ENCODE results near the gene NUTM1. TPM values are rescaled to one million over a fixed set of nuclear protein-coding genes. Genes with fewer than 3 reads are reported as not detected.
"Not testable (repeated sequence)": the region's sequence is repeated elsewhere in the genome, so short reads cannot be mapped to it uniquely, and the experiment has no call there.

The NUTM1 gene
- total and polyA plus RNA-seq, 4 donors, result 0.06 TPM; not detected in 3

GRCh38 chr15:34370129-34370528 is 27.0 kb downstream of the NUTM1 start:
- Histone ChIP-seq H3K4me1 (ENCODE audit: control insufficient read depth, insufficient read depth, low read length) (peaks cover 20% of the 10 kb centered on the region), H3K9me3 (ENCODE audit: control insufficient read depth, insufficient read depth, low read length) (no peaks in the 10 kb centered on the region), H3K4me3 (ENCODE audit: low read depth, low read length) (no peak overlapping the region), H3K27ac (ENCODE audit: low read depth, low read length) (no peak overlapping the region), H3K27me3 (ENCODE audit: control insufficient read depth, insufficient read depth, low read length) (no peaks in the 10 kb centered on the region), H3K36me3 (ENCODE audit: control insufficient read depth, insufficient read depth, low read length) (peaks cover under 1% of the 10 kb centered on the region)
- WGBS (ENCODE audit: insufficient coverage), result no CpG with 5 or more reads among the region's 2 CpGs
- DNase-seq (ENCODE audit: low read depth in 4 of 6, low spot score in 6 of 6), result no peak

- Histone ChIP-seq H3K4me3 (ENCODE audit: low read depth, low read length) (no peak overlapping the region), H3K27me3 (ENCODE audit: control insufficient read depth, insufficient read depth, low read length) (no peaks in the 10 kb centered on the region), H3K9me3 (ENCODE audit: control insufficient read depth, insufficient read depth, low read length) (no peaks in the 10 kb centered on the region), H3K36me3 (ENCODE audit: control insufficient read depth, insufficient read depth, low read length) (no peaks in the 10 kb centered on the region), H3K27ac (ENCODE audit: low read depth, low read length) (no peak overlapping the region), H3K4me1 (ENCODE audit: control insufficient read depth, insufficient read depth, low read length) (peaks cover 15% of the 10 kb centered on the region)
- no peak for DNase-seq (ENCODE audit: low read depth in 4 of 6, low spot score in 6 of 6)
- 50% methylated on average over 2 of the region's 2 CpGs for WGBS (ENCODE audit: insufficient coverage)
Observed at GRCh38 chr15:34370643-34371042, 27.5 kb downstream of the NUTM1 start.

- no peaks in the 10 kb centered on the region for H3K9me3 ChIP-seq (ENCODE audit: control insufficient read depth, insufficient read depth, low read length)
- no peaks in the 10 kb centered on the region for H3K27me3 ChIP-seq (ENCODE audit: control insufficient read depth, insufficient read depth, low read length)
- no peak overlapping the region for H3K27ac ChIP-seq (ENCODE audit: low read depth, low read length)
- no peak overlapping the region for H3K4me3 ChIP-seq (ENCODE audit: low read depth, low read length)
- no peaks in the 10 kb centered on the region for H3K4me1 ChIP-seq (ENCODE audit: control insufficient read depth, insufficient read depth, low read length)
- H3K36me3 ChIP-seq (ENCODE audit: control insufficient read depth, insufficient read depth, low read length), result no peaks in the 10 kb centered on the region
- no peak for DNase-seq (ENCODE audit: low read depth in 4 of 6, low spot score in 6 of 6)
- WGBS (ENCODE audit: insufficient coverage), result 96% methylated on average over 8 of the region's 8 CpGs
Observed at GRCh38 chr15:34373951-34374350, 30.8 kb downstream of the NUTM1 start.

GRCh38 chr15:34374816-34375215 is 31.7 kb downstream of the NUTM1 start:
- Histone ChIP-seq H3K4me1 (ENCODE audit: control insufficient read depth, insufficient read depth, low read length) (no peaks in the 10 kb centered on the region), H3K4me3 (ENCODE audit: low read depth, low read length) (no peak overlapping the region), H3K36me3 (ENCODE audit: control insufficient read depth, insufficient read depth, low read length) (no peaks in the 10 kb centered on the region), H3K9me3 (ENCODE audit: control insufficient read depth, insufficient read depth, low read length) (no peaks in the 10 kb centered on the region), H3K27me3 (ENCODE audit: control insufficient read depth, insufficient read depth, low read length) (no peaks in the 10 kb centered on the region), H3K27ac (ENCODE audit: low read depth, low read length) (no peak overlapping the region)
- WGBS (ENCODE audit: insufficient coverage), result no CpG with 5 or more reads among the region's 2 CpGs
- no peak for DNase-seq (ENCODE audit: low read depth in 4 of 6, low spot score in 6 of 6)

- not testable (repeated sequence) for H3K36me3 ChIP-seq (ENCODE audit: control insufficient read depth, insufficient read depth, low read length); DNase-seq (ENCODE audit: low read depth in 4 of 6, low spot score in 6 of 6); H3K27ac ChIP-seq (ENCODE audit: low read depth, low read length); H3K4me1 ChIP-seq (ENCODE audit: control insufficient read depth, insufficient read depth, low read length); H3K9me3 ChIP-seq (ENCODE audit: control insufficient read depth, insufficient read depth, low read length); H3K27me3 ChIP-seq (ENCODE audit: control insufficient read depth, insufficient read depth, low read length); H3K4me3 ChIP-seq (ENCODE audit: low read depth, low read length)
- no CpG with 5 or more reads among the region's 2 CpGs for WGBS (ENCODE audit: insufficient coverage)
Observed at GRCh38 chr15:34375541-34375940, 32.4 kb downstream of the NUTM1 start.

GRCh38 chr15:34376856-34377255 is 33.7 kb downstream of the NUTM1 start:
- Histone ChIP-seq H3K27me3 (ENCODE audit: control insufficient read depth, insufficient read depth, low read length) (no peaks in the 10 kb centered on the region), H3K27ac (ENCODE audit: low read depth, low read length) (no peak overlapping the region), H3K4me3 (ENCODE audit: low read depth, low read length) (no peak overlapping the region), H3K36me3 (ENCODE audit: control insufficient read depth, insufficient read depth, low read length) (no peaks in the 10 kb centered on the region), H3K9me3 (ENCODE audit: control insufficient read depth, insufficient read depth, low read length) (no peaks in the 10 kb centered on the region), H3K4me1 (ENCODE audit: control insufficient read depth, insufficient read depth, low read length) (no peaks in the 10 kb centered on the region)
- no peak for DNase-seq (ENCODE audit: low read depth in 4 of 6, low spot score in 6 of 6)
- WGBS (ENCODE audit: insufficient coverage), result no CpG with 5 or more reads among the region's 2 CpGs

- not testable (repeated sequence) for H3K4me1 ChIP-seq (ENCODE audit: control insufficient read depth, insufficient read depth, low read length); H3K27me3 ChIP-seq (ENCODE audit: control insufficient read depth, insufficient read depth, low read length); H3K4me3 ChIP-seq (ENCODE audit: low read depth, low read length); H3K9me3 ChIP-seq (ENCODE audit: control insufficient read depth, insufficient read depth, low read length); H3K36me3 ChIP-seq (ENCODE audit: control insufficient read depth, insufficient read depth, low read length); DNase-seq (ENCODE audit: low read depth in 4 of 6, low spot score in 6 of 6); H3K27ac ChIP-seq (ENCODE audit: low read depth, low read length)
- WGBS (ENCODE audit: insufficient coverage), result 90% methylated on average over 3 of the region's 4 CpGs
Observed at GRCh38 chr15:34380491-34380890, 37.4 kb downstream of the NUTM1 start.

GRCh38 chr15:34381829-34382521 is 38.9 kb downstream of the NUTM1 start:
- not testable (repeated sequence) for H3K27ac ChIP-seq (ENCODE audit: low read depth, low read length); H3K36me3 ChIP-seq (ENCODE audit: control insufficient read depth, insufficient read depth, low read length); H3K4me3 ChIP-seq (ENCODE audit: low read depth, low read length); H3K27me3 ChIP-seq (ENCODE audit: control insufficient read depth, insufficient read depth, low read length); H3K9me3 ChIP-seq (ENCODE audit: control insufficient read depth, insufficient read depth, low read length); DNase-seq (ENCODE audit: low read depth in 4 of 6, low spot score in 6 of 6); H3K4me1 ChIP-seq (ENCODE audit: control insufficient read depth, insufficient read depth, low read length)
- no CpG with 5 or more reads among the region's 19 CpGs for WGBS (ENCODE audit: insufficient coverage)

GRCh38 chr15:34389594-34390086 is 46.5 kb downstream of the NUTM1 start:
- DNase-seq (ENCODE audit: low read depth in 4 of 6, low spot score in 6 of 6); H3K27ac ChIP-seq (ENCODE audit: low read depth, low read length); H3K4me1 ChIP-seq (ENCODE audit: control insufficient read depth, insufficient read depth, low read length); H3K27me3 ChIP-seq (ENCODE audit: control insufficient read depth, insufficient read depth, low read length); H3K9me3 ChIP-seq (ENCODE audit: control insufficient read depth, insufficient read depth, low read length); H3K4me3 ChIP-seq (ENCODE audit: low read depth, low read length); H3K36me3 ChIP-seq (ENCODE audit: control insufficient read depth, insufficient read depth, low read length): not testable (repeated sequence)
- no CpG with 5 or more reads among the region's 16 CpGs for WGBS (ENCODE audit: insufficient coverage)

GRCh38 chr15:34392981-34393380 is 49.9 kb downstream of the NUTM1 start:
- WGBS (ENCODE audit: insufficient coverage), result no CpG with 5 or more reads among the region's 2 CpGs
- not testable (repeated sequence) for H3K4me1 ChIP-seq (ENCODE audit: control insufficient read depth, insufficient read depth, low read length); H3K27ac ChIP-seq (ENCODE audit: low read depth, low read length); DNase-seq (ENCODE audit: low read depth in 4 of 6, low spot score in 6 of 6); H3K9me3 ChIP-seq (ENCODE audit: control insufficient read depth, insufficient read depth, low read length); H3K36me3 ChIP-seq (ENCODE audit: control insufficient read depth, insufficient read depth, low read length); H3K4me3 ChIP-seq (ENCODE audit: low read depth, low read length); H3K27me3 ChIP-seq (ENCODE audit: control insufficient read depth, insufficient read depth, low read length)

Measured in spinal cord (tissue), 10 donors.